GM12878 (cell line): Measurements from ENCODE around the gene KLF12. TPM values are rescaled to one million over a fixed set of nuclear protein-coding genes. Genes with fewer than 3 reads are reported as not detected.

Source experiments
- ATAC-seq: fragments of 200-7000 bp; cut with Tn5 transposase; 3 replicates; pipeline ENCODE4 v1.9.1; 2020; ENCODE audit warnings: mild to moderate bottlenecking, moderate library complexity
- BruUV-seq: library from RNA; stranded (reverse); fragments of 400-500 nt; replicated peaks from 2 replicates; lab custom pipeline; 2021; lab: Mats Ljungman, UMichigan
- CTCF ChIA-PET: fragments of 300-600 bp; sonication (Branson Sonifier 250); formaldehyde crosslinking; extraction: SDS; loops from one replicate; lab custom pipeline; 2021; ENCODE audit warnings: inconsistent platforms; lab: Yijun Ruan, JAX
- POLR2A ChIA-PET: fragments of 350-600 bp; formaldehyde crosslinking; extraction: SDS; loops from one replicate; lab custom pipeline; 2021; ENCODE audit warnings: inconsistent platforms; lab: Charles Lee
- RAD21 ChIA-PET: fragments of 300-600 bp; sonication (Branson Sonifier 250); formaldehyde crosslinking; loops from one replicate; lab custom pipeline; 2023; ENCODE audit warnings: antibody characterized with exemption; ENCODE audit not compliant: unreplicated experiment; lab: Charles Lee
- SMC1A ChIA-PET: fragments of 300-600 bp; sonication (Branson Sonifier 250); formaldehyde crosslinking; loops from one replicate; lab custom pipeline; 2023; ENCODE audit not compliant: unreplicated experiment, uncharacterized antibody; lab: Charles Lee
- DNase-seq: peaks from one replicate; pipeline ENCODE4 v3.0.0-alpha.2; 2011; ENCODE audit warnings: low read depth, low spot score
- FAIRE-seq: peaks from 3 replicates; lab custom pipeline; 2011; peaks lifted over from hg19 to GRCh38; lab: Jason Lieb, UNC
- H2AFZ ChIP-seq: 2 replicates; pipeline ENCODE4 v1.6.0; 2011; ENCODE audit warnings: low read depth, low read length, control low read depth; ENCODE audit not compliant: control insufficient read depth
- H3K27ac ChIP-seq: 2 replicates; pipeline ENCODE4 v1.5.1; 2011; ENCODE audit warnings: control low read depth; ENCODE audit not compliant: control insufficient read depth, insufficient read depth
- H3K27me3 ChIP-seq, 2 experiments: replicated peaks in 1 of 2; 2 replicates each; pipeline versions ENCODE4 v1.6.0 to v1.6.1; 2011; ENCODE audit warnings: low read length in 1 of 2; ENCODE audit not compliant: control insufficient read depth in 2 of 2, insufficient read depth in 2 of 2
- H3K36me3 ChIP-seq, 2 experiments: 2 replicates each; pipeline ENCODE4 v1.5.1; 2011; ENCODE audit warnings: low read length in 1 of 2; ENCODE audit not compliant: control insufficient read depth in 2 of 2, insufficient read depth in 2 of 2
- H3K4me1 ChIP-seq: 2 replicates; pipeline ENCODE4 v1.6.1; 2011; ENCODE audit warnings: mild to moderate bottlenecking, low read length, moderate library complexity, mixed read lengths; ENCODE audit not compliant: control insufficient read depth, insufficient read depth
- H3K4me2 ChIP-seq: 2 replicates; pipeline ENCODE4 v1.6.0; 2011; ENCODE audit warnings: control low read depth; ENCODE audit not compliant: control insufficient read depth, insufficient read depth
- H3K4me3 ChIP-seq: fragments of 200-600 bp; sonication (generic); 2 replicates; pipeline ENCODE4 v1.5.1; 2016
- H3K79me2 ChIP-seq: 2 replicates; pipeline ENCODE4 v1.6.0; 2011; ENCODE audit warnings: low read length; ENCODE audit not compliant: control insufficient read depth, insufficient read depth
- H3K9ac ChIP-seq: 2 replicates; pipeline ENCODE4 v1.8.0; 2011; ENCODE audit warnings: low read length, control low read depth, mixed read lengths; ENCODE audit not compliant: control insufficient read depth, insufficient read depth
- H3K9me3 ChIP-seq: replicated peaks from 3 replicates; pipeline ENCODE4 v1.5.1; 2011; ENCODE audit warnings: mild to moderate bottlenecking, low read length; ENCODE audit not compliant: control insufficient read depth, insufficient read depth
- H4K20me1 ChIP-seq: 2 replicates; pipeline ENCODE4 v1.6.0; 2011; ENCODE audit not compliant: control insufficient read depth, insufficient read depth
- ATF7 ChIP-seq: fragments of 450-650 bp; IDR thresholded peaks from 2 replicates; pipeline ENCODE4 v1.6.1; 2016; ENCODE audit warnings: low read depth, mild to moderate bottlenecking
- CBX3 ChIP-seq: fragments of 200-600 bp; sonication (generic); IDR thresholded peaks from 2 replicates; pipeline ENCODE4 v1.6.1; 2016; ENCODE audit warnings: low read depth, borderline replicate concordance
- CEBPB ChIP-seq, 2 experiments: fragments of 150-350 bp in 1 of 2; IDR thresholded peaks; 2 replicates each; pipeline ENCODE4 v1.6.1; 2012 to 2014; ENCODE audit warnings: low read depth in 2 of 2, low read length in 2 of 2, borderline replicate concordance in 1 of 2, inconsistent platforms in 1 of 2
- CHD4 ChIP-seq: fragments of 200-600 bp; sonication (generic); IDR thresholded peaks from 2 replicates; pipeline ENCODE4 v1.6.1; 2016; ENCODE audit warnings: mild to moderate bottlenecking
- HDAC6 ChIP-seq: fragments of 200-600 bp; sonication (generic); IDR thresholded peaks from one replicate; pipeline ENCODE4 v1.8.0; 2017; ENCODE audit warnings: antibody characterized with exemption; ENCODE audit not compliant: unreplicated experiment
- MTA3 ChIP-seq: IDR thresholded peaks from 2 replicates; pipeline ENCODE4 v1.6.1; 2012; ENCODE audit warnings: low read length, inconsistent platforms, borderline replicate concordance
- SMARCA5 ChIP-seq: fragments of 450-650 bp; IDR thresholded peaks from 2 replicates; pipeline ENCODE4 v1.6.1; 2017; ENCODE audit warnings: mild to moderate bottlenecking
- STAT1 ChIP-seq: fragments of 450-650 bp; conservative IDR thresholded peaks from 2 replicates; pipeline ENCODE4 v1.6.1; 2014; ENCODE audit warnings: antibody characterized with exemption, mild to moderate bottlenecking
- TBL1XR1 ChIP-seq: IDR thresholded peaks from 2 replicates; pipeline ENCODE4 v1.6.1; 2012; ENCODE audit warnings: low read depth, low read length, improper control_type of control experiment
- ZNF207 ChIP-seq: fragments of 450-650 bp; IDR thresholded peaks from 2 replicates; pipeline ENCODE4 v1.6.1; 2014; ENCODE audit warnings: antibody characterized with exemption, mild to moderate bottlenecking, borderline replicate concordance
- WGBS: methylation state at CpG from one replicate; pipeline ENCODE4 v1.1.6; 2016; ENCODE audit warnings: low lambda C conversion rate; ENCODE audit not compliant: insufficient replicate concordance, insufficient coverage; ENCODE audit errors: missing lambda C conversion rate; 5-methylcytosine and 5-hydroxymethylcytosine counted together
- in situ Hi-C: fragments of 300-500 bp; cut with MboI; formaldehyde crosslinking; loops from 9 replicates; pipeline ENCODE4 v1.14.3; 2018; ENCODE audit warnings: mixed read lengths
- intact Hi-C: fragments of 100-400 bp; cut with micrococcal nuclease; formaldehyde crosslinking; loops from one replicate; pipeline ENCODE4 v1.14.2; 2022; ENCODE audit not compliant: unreplicated experiment
- polyA plus RNA-seq, 11 experiments: library from polyadenylated mRNA; depleted of rRNA in 4 of 11; unstranded in 6 of 11; stranded (reverse) in 5 of 11; fragments of >200 nt; fragmentation: Nextera tagmentation in 4 of 11; fragmentation: Illumina TruSeq in 1 of 11; extraction: Ambion mirVana in 4 of 11; extraction: Trizol in 1 of 11; gene quantifications; 1 replicate in 1 of 11; 2 replicates in 10 of 11; pipeline versions ENCODE4 v1.2.1 to v1.2.3, GENCODE V29; 2011 to 2016; ENCODE audit warnings: inconsistent platforms in 2 of 11, missing spikeins in 2 of 11, low read depth in 1 of 11
- total RNA-seq, 4 experiments: library from RNA; depleted of rRNA in 3 of 4; stranded (reverse); fragments of >200 nt in 3 of 4; fragmentation: Illumina TruSeq in 1 of 4; extraction: Trizol in 1 of 4; gene quantifications; 2 replicates each; pipeline versions ENCODE4 v1.2.1 to v1.2.3, GENCODE V29; 2013 to 2021
- TF ChIP-seq, protein P1 (sequence below): IDR thresholded peaks from 2 replicates; pipeline ENCODE4 v1.6.1; 2012; ENCODE audit warnings: low read length, inconsistent platforms
- TF ChIP-seq, protein P2 (sequence below): fragments of 450-650 bp; IDR thresholded peaks from 2 replicates; pipeline ENCODE4 v1.6.1; 2017; ENCODE audit warnings: mild to moderate bottlenecking, moderate library complexity

Gene KLF12
- total and polyA plus RNA-seq, 10 of the 15 experiments (the other 5 are each of a cell fraction or from before 2014, with no cell fraction given): 0.11 to 11.4 (median 0.98) TPM

DNA sequence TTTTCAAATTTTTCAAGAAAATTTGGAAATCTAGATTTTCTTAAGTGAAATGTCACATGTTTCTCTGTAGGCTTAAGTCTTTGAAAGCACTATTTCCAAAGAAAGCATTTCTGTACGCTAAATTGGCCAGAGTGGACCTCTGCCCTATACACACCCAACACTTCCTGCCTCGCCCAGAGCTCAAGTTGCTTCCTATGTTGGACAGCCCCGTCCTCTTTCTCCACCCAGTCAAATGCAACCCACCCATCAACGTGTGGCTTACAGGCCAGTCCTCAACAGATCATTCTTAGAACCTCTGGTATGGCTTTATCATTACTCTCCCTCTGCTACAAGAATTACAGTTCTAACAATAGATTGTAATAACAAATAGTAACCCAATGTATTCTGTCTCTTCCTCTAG, 24.2 kb downstream of the KLF12 start:
- H3K36me3 ChIP-seq: no peaks in the 10 kb centered on the region
- no peak overlapping the region for H3K9ac ChIP-seq
- ATAC-seq (no peak), FAIRE-seq (no peak), DNase-seq (no peak)
- H3K4me1 ChIP-seq: no peaks in the 10 kb centered on the region
- no peak overlapping the region for H2AFZ ChIP-seq
- WGBS: 44% methylated on average over 4 of the region's 4 CpGs
- no peak overlapping the region for H3K4me3 ChIP-seq
- intact Hi-C loops: no loop called here
- SMC1A ChIA-PET: no interaction called here
- RAD21 ChIA-PET: interaction anchor here (0.7 kb wide), 1 partner anchor 83 kb away, joined by 3 read pairs; no protein-coding TSS in a partner anchor
- H3K79me2 ChIP-seq: no peaks in the 10 kb centered on the region
- in situ Hi-C loops: no loop called here
- POLR2A ChIA-PET: interaction anchor here (0.7 kb wide), 1 partner anchor 16 kb away, joined by 3 read pairs; no protein-coding TSS in a partner anchor
- no peaks in the 10 kb centered on the region for H3K27me3 ChIP-seq
- no peak overlapping the region for H3K27ac ChIP-seq
- CTCF ChIA-PET: no interaction called here
- TF ChIP-seq CBX3 (no peak), SMARCA5 (no peak), ATF7 (no peak), STAT1 (no peak), MTA3 (no peak), HDAC6 (no peak), CEBPB (IDR thresholded peaks at IDR 0.05; ENCODE audit: borderline replicate concordance in 1 of 2, low read depth in 2 of 2, low read length in 2 of 2) (no peak), TBL1XR1 (no peak), CHD4 (no peak), ZNF207 (no peak)
- TF ChIP-seq, protein P1, sequence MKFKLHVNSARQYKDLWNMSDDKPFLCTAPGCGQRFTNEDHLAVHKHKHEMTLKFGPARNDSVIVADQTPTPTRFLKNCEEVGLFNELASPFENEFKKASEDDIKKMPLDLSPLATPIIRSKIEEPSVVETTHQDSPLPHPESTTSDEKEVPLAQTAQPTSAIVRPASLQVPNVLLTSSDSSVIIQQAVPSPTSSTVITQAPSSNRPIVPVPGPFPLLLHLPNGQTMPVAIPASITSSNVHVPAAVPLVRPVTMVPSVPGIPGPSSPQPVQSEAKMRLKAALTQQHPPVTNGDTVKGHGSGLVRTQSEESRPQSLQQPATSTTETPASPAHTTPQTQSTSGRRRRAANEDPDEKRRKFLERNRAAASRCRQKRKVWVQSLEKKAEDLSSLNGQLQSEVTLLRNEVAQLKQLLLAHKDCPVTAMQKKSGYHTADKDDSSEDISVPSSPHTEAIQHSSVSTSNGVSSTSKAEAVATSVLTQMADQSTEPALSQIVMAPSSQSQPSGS: no peak
- TF ChIP-seq, protein P2, sequence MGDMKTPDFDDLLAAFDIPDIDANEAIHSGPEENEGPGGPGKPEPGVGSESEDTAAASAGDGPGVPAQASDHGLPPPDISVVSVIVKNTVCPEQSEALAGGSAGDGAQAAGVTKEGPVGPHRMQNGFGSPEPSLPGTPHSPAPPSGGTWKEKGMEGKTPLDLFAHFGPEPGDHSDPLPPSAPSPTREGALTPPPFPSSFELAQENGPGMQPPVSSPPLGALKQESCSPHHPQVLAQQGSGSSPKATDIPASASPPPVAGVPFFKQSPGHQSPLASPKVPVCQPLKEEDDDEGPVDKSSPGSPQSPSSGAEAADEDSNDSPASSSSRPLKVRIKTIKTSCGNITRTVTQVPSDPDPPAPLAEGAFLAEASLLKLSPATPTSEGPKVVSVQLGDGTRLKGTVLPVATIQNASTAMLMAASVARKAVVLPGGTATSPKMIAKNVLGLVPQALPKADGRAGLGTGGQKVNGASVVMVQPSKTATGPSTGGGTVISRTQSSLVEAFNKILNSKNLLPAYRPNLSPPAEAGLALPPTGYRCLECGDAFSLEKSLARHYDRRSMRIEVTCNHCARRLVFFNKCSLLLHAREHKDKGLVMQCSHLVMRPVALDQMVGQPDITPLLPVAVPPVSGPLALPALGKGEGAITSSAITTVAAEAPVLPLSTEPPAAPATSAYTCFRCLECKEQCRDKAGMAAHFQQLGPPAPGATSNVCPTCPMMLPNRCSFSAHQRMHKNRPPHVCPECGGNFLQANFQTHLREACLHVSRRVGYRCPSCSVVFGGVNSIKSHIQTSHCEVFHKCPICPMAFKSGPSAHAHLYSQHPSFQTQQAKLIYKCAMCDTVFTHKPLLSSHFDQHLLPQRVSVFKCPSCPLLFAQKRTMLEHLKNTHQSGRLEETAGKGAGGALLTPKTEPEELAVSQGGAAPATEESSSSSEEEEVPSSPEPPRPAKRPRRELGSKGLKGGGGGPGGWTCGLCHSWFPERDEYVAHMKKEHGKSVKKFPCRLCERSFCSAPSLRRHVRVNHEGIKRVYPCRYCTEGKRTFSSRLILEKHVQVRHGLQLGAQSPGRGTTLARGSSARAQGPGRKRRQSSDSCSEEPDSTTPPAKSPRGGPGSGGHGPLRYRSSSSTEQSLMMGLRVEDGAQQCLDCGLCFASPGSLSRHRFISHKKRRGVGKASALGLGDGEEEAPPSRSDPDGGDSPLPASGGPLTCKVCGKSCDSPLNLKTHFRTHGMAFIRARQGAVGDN: no peak
- no peaks in the 10 kb centered on the region for H3K9me3 ChIP-seq
- H4K20me1 ChIP-seq: no peaks in the 10 kb centered on the region
- BruUV-seq: no TSS peak
- H3K4me2 ChIP-seq: no peak overlapping the region
